Measurements from ENCODE around the gene RAB6B.

DNA sequence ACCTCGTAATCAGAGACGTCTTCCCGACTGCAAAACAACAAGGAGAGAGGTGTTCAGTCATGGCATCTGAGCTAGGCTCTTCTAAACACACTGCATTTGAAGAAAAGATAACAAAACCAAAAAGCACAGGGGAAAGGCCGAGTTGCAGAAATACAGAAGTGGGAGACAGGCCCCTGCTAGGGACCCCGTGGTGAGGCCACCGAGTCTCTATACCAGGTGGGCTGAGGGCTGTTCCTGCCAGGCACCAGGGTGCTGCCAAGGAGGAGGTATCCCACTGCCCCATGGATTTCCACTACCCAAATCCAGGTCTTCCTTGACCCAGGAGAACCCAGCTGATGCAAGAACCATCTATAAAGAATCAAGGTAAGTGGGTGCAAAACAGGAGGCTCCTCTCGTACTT, 31.1 kb downstream of the RAB6B start:
- TF ChIP-seq EZH2 (IDR thresholded peaks at IDR 0.05; ENCODE audit: low read depth), result no peak
- TF ChIP-seq, protein P1, sequence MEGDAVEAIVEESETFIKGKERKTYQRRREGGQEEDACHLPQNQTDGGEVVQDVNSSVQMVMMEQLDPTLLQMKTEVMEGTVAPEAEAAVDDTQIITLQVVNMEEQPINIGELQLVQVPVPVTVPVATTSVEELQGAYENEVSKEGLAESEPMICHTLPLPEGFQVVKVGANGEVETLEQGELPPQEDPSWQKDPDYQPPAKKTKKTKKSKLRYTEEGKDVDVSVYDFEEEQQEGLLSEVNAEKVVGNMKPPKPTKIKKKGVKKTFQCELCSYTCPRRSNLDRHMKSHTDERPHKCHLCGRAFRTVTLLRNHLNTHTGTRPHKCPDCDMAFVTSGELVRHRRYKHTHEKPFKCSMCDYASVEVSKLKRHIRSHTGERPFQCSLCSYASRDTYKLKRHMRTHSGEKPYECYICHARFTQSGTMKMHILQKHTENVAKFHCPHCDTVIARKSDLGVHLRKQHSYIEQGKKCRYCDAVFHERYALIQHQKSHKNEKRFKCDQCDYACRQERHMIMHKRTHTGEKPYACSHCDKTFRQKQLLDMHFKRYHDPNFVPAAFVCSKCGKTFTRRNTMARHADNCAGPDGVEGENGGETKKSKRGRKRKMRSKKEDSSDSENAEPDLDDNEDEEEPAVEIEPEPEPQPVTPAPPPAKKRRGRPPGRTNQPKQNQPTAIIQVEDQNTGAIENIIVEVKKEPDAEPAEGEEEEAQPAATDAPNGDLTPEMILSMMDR (conservative IDR thresholded peaks at IDR 0.05), result no peak

Data from PC-9 (cell line).